Parathyroid adenoma (tissue), 2 donors: ENCODE results near the gene CCDC57.
"Not testable (repeated sequence)": the region's sequence is repeated elsewhere in the genome, so short reads cannot be mapped to it uniquely, and the experiment has no call there.

Source experiments
- H2AFZ ChIP-seq: fragments of 300-600 bp; sonication (generic); one replicate; pipeline ENCODE4 v1.7.0; 2017; ENCODE audit warnings: antibody characterized with exemption, mild to moderate bottlenecking
- H3K27ac ChIP-seq: fragments of 300-600 bp; sonication (generic); one replicate; pipeline ENCODE4 v1.7.0; 2017
- H3K27me3 ChIP-seq: fragments of 300-600 bp; sonication (generic); one replicate; pipeline ENCODE4 v1.7.0; 2017; ENCODE audit warnings: low read length; ENCODE audit not compliant: control insufficient read depth, insufficient read depth
- H3K36me3 ChIP-seq: fragments of 300-600 bp; sonication (generic); one replicate; pipeline ENCODE4 v1.7.0; 2017; ENCODE audit warnings: low read length; ENCODE audit not compliant: control insufficient read depth, insufficient read depth
- H3K4me1 ChIP-seq: fragments of 300-600 bp; sonication (generic); one replicate; pipeline ENCODE4 v1.7.0; 2017; ENCODE audit warnings: control low read depth
- H3K4me2 ChIP-seq: fragments of 300-600 bp; sonication (generic); one replicate; pipeline ENCODE4 v1.7.0; 2017; ENCODE audit warnings: low read length
- H3K4me3 ChIP-seq: fragments of 300-600 bp; sonication (generic); one replicate; pipeline ENCODE4 v1.7.0; 2017; ENCODE audit warnings: low read depth, low read length
- H3K79me2 ChIP-seq: fragments of 300-600 bp; sonication (generic); one replicate; pipeline ENCODE4 v1.7.0; 2017; ENCODE audit warnings: control low read depth
- H3K9ac ChIP-seq: fragments of 300-600 bp; sonication (generic); one replicate; pipeline ENCODE4 v1.7.0; 2017; ENCODE audit warnings: mild to moderate bottlenecking
- H3K9me3 ChIP-seq: fragments of 300-600 bp; sonication (generic); one replicate; pipeline ENCODE4 v1.7.0; 2017; ENCODE audit warnings: low read length; ENCODE audit not compliant: control insufficient read depth
- TF ChIP-seq, protein P1 (sequence below): fragments of 300-600 bp; sonication (generic); IDR thresholded peaks from one replicate; pipeline ENCODE4 v1.7.0; 2017; ENCODE audit warnings: antibody characterized with exemption, mild to moderate bottlenecking
- donor health status: primary hyperparathyroidism.

Gene CCDC57

DNA sequence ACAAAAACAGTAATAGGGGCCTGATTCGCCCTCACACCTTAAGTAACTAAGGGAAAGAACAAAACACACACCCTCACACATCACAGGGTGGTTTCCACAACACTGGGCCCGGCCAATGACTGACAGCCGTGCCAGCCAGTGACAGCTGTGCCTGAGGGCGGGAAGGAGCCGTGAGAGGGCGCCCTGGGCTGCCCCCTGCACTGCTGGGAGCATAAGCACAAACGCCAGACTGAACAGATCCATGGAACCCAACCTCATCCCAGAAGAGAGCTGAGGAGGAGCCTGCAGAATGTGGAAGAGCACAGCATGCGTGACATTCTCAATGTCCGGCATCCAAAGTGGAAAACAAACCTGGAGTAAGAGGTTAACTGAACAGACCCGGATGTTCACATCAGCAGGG is 44.8 kb upstream of the CCDC57 start:
- Histone ChIP-seq H3K27me3 (no peaks in the 10 kb centered on the region), H3K4me3 (no peak overlapping the region), H3K36me3 (no peaks in the 10 kb centered on the region), H3K27ac (no peak overlapping the region), H3K4me1 (no peaks in the 10 kb centered on the region), H3K79me2 (peaks cover 29% of the 10 kb centered on the region), H3K9ac (no peak overlapping the region), H3K9me3 (no peaks in the 10 kb centered on the region), H2AFZ (no peak overlapping the region), H3K4me2 (no peak overlapping the region)
- TF ChIP-seq, protein P1, sequence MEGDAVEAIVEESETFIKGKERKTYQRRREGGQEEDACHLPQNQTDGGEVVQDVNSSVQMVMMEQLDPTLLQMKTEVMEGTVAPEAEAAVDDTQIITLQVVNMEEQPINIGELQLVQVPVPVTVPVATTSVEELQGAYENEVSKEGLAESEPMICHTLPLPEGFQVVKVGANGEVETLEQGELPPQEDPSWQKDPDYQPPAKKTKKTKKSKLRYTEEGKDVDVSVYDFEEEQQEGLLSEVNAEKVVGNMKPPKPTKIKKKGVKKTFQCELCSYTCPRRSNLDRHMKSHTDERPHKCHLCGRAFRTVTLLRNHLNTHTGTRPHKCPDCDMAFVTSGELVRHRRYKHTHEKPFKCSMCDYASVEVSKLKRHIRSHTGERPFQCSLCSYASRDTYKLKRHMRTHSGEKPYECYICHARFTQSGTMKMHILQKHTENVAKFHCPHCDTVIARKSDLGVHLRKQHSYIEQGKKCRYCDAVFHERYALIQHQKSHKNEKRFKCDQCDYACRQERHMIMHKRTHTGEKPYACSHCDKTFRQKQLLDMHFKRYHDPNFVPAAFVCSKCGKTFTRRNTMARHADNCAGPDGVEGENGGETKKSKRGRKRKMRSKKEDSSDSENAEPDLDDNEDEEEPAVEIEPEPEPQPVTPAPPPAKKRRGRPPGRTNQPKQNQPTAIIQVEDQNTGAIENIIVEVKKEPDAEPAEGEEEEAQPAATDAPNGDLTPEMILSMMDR = no peak

DNA sequence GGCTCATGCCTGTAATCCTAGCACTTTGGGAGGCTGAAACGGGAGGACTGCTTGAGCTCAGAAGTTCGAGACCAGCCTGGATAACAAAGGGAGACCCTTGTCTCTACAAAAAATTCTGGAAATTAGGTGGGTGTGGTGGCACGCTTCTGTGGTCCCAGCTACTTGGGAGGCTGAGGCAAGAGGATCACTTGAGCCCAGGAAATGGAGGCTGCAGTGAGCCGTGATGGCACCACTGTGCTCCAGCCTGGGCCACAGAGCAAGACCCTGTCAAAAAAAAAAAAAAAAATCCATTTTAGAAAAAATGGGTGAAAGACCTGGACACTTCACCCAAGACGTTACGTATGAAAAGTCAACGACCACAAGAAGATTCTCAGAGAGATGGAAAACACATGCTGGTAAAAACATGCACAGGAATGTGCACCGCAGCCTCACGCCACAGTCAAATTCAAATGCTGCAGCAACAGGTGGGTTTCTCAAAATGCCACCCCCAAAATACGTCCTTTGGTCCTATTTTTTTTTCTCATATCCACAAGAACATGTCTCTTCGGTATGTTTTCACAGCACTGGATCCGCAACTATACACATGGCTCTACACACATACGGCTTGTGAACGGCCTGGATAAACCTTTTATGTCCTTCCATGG is 43.7 kb upstream of the CCDC57 start:
- Histone ChIP-seq H3K9me3 (no peaks in the 10 kb centered on the region), H3K27ac (no peak overlapping the region), H3K4me3 (no peak overlapping the region), H3K4me2 (no peak overlapping the region), H3K27me3 (no peaks in the 10 kb centered on the region), H3K36me3 (no peaks in the 10 kb centered on the region), H2AFZ (no peak overlapping the region), H3K4me1 (peaks cover under 1% of the 10 kb centered on the region), H3K79me2 (peaks cover 34% of the 10 kb centered on the region), H3K9ac (no peak overlapping the region)
- TF ChIP-seq, protein P1 = no peak

DNA sequence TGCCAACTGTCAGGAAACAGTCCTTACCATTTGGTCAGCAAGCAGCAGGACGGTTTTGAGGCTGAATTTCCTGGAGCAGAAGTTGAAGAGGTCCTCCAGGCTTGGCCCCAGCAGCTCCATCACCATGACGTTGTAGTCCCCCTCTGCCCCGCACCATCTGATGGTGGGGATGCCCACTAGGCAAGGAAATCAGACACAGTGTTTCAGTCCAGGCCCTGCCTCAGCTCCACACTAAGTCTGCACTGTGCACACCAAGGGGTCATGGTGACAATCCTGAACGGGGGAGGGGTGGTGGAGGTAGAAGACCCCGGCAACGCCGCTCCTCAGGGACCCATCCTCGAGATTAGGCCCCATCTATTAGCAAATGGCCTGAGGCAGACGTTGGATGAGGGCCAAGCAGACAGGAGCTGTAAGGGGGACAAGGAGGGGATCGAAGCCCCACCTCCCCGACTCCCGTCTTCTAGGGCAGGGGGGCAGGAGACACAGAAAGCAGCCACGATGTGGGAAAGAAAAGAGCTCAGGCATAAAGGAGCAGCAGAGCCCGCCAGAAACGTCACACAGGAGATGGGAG is 42.8 kb upstream of the CCDC57 start:
- H3K27me3 ChIP-seq = no peaks in the 10 kb centered on the region
- no peak overlapping the region for H3K9ac ChIP-seq
- H3K4me1 ChIP-seq = peaks cover 3% of the 10 kb centered on the region
- no peaks in the 10 kb centered on the region for H3K9me3 ChIP-seq
- H3K4me3 ChIP-seq = no peak overlapping the region
- H3K79me2 ChIP-seq = peaks cover 43% of the 10 kb centered on the region
- TF ChIP-seq, protein P1 = no peak
- H3K36me3 ChIP-seq = no peaks in the 10 kb centered on the region
- H3K27ac ChIP-seq = no peak overlapping the region
- H2AFZ ChIP-seq = no peak overlapping the region
- no peak overlapping the region for H3K4me2 ChIP-seq

DNA sequence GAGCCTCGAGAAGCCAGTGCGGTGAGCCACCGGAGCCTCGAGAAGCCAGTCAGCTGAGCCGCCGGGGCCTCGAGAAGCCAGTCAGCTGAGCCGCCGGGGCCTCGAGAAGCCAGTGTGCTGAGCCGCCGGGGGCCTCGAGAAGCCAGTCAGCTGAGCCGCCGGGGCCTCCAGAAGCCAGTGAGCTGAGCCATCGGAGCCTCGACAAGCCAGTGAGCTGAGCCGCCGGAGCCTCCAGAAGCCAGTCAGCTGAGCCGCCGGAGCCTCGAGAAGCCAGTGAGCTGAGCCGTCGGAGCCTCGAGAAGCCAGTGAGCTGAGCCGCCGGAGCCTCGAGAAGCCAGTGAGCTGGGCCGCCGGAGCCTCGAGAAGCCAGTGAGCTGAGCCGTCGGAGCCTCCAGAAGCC is 42.1 kb upstream of the CCDC57 start:
- not testable (repeated sequence) for H3K36me3 ChIP-seq, H2AFZ ChIP-seq, H3K4me3 ChIP-seq

DNA sequence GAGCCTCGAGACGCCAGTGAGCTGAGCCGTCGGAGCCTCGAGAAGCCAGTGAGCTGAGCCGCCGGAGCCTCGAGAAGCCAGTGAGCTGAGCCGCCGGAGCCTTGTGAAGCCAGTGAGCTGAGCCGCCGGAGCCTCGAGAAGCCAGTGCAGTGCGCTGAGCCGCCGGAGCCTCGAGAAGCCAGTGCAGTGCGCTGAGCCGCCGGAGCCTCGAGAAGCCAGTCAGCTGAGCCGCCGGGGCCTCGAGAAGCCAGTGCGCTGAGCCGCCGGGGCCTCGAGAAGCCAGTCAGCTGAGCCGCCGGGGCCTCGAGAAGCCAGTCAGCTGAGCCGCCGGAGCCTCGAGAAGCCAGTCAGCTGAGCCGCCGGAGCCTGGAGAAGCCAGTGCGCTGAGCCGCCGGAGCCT is 41.5 kb upstream of the CCDC57 start:
- H3K27me3 ChIP-seq, H3K4me1 ChIP-seq, H3K4me2 ChIP-seq, H3K36me3 ChIP-seq, H3K9ac ChIP-seq, H3K27ac ChIP-seq, H3K9me3 ChIP-seq, H3K4me3 ChIP-seq, H2AFZ ChIP-seq: not testable (repeated sequence)
- peaks cover 57% of the 10 kb centered on the region for H3K79me2 ChIP-seq

More for the DNA sequence above, 42.1 kb upstream of the CCDC57 start:
- not testable (repeated sequence) for H3K27ac ChIP-seq, H3K4me2 ChIP-seq, H3K4me1 ChIP-seq, H3K9me3 ChIP-seq, H3K27me3 ChIP-seq, H3K9ac ChIP-seq
- peaks cover 50% of the 10 kb centered on the region for H3K79me2 ChIP-seq

DNA sequence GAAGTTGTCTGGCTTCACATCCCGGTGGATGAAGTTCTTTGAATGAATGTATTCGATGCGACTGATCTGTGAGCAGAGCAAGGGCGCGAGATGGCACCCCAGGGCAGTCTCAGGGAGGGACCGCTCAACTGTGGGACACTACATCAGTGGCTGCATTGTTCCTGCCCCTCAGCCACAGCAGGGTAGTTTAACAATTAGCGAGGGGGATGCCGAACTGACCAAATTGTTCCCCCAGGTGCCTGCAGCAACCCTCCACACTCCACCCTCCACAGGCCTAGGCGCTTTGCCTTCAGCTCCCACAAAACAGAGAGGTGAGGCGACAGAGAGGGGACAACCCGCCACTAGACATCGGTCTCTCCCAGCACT is 40.5 kb upstream of the CCDC57 start:
- H3K9me3 ChIP-seq = no peaks in the 10 kb centered on the region
- peaks cover 3% of the 10 kb centered on the region for H3K4me1 ChIP-seq
- H3K9ac ChIP-seq = no peak overlapping the region
- TF ChIP-seq, protein P1 = no peak
- H2AFZ ChIP-seq = no peak overlapping the region
- H3K79me2 ChIP-seq = peaks cover 63% of the 10 kb centered on the region
- no peak overlapping the region for H3K27ac ChIP-seq
- H3K36me3 ChIP-seq = no peaks in the 10 kb centered on the region
- H3K4me3 ChIP-seq = no peak overlapping the region
- H3K4me2 ChIP-seq = no peak overlapping the region
- H3K27me3 ChIP-seq = no peaks in the 10 kb centered on the region
